Measurements from ENCODE around the gene PCNA. TPM values are rescaled to one million over a fixed set of nuclear protein-coding genes. Genes with fewer than 3 reads are reported as not detected.
"Not testable (repeated sequence)": the region's sequence is repeated elsewhere in the genome, so short reads cannot be mapped to it uniquely, and the experiment has no call there.

Gene PCNA
- total and polyA plus RNA-seq, 10 of the 15 experiments (the other 5 are each of a cell fraction or from before 2014, with no cell fraction given), result 389 to 694 (median 540) TPM

DNA sequence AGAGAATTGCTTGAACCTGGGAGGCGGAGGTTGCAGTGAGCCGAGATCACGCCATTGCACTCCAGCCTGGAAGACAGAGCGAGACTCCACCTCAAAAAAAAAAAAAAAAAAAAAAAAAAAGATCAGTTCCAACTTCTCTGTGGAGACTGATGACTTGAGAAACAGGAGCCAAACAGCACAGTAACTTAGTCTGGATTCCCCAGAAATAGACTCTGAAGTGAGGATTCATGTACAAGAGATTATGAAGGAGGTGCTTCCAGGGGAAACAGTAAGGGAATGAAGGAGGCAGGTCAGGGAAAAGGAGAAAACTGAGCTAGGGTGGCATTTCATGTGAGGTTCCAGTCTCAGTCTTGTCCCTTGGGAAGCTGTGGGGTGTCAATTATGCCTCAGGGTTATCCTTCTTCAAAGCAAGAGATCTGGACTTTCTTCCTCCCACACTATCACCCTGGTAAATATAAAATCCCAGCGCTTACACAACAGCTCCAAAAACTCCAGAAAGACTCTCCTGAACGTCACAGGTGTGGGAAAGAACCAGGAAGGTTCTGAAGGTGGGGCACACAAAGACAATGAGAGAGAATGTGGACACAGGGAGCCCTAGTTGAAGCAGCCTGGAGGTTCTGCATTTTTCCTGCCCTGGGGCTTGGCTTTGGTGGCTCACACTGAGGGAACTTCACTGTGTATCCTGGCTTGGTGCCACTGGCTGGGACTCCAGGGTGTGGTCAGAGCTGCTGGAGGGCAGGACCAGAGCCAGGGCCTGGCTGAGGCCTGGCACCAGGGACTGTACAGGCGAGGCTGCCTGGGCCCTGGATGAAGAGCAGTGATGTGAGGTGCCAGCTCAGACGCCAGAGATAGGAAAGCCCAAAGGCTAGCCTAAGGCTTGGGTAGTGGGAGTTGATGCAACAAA is 46.8 kb downstream of the PCNA start:
- CTCF ChIA-PET, result interaction anchor here (0.6 to 5.0 kb wide), 10 partner anchors 12 to 313 kb away, joined by 3 to 29 read pairs (median 3); no protein-coding TSS in a partner anchor
- in situ Hi-C loops (cut with MboI), result no loop called here

DNA sequence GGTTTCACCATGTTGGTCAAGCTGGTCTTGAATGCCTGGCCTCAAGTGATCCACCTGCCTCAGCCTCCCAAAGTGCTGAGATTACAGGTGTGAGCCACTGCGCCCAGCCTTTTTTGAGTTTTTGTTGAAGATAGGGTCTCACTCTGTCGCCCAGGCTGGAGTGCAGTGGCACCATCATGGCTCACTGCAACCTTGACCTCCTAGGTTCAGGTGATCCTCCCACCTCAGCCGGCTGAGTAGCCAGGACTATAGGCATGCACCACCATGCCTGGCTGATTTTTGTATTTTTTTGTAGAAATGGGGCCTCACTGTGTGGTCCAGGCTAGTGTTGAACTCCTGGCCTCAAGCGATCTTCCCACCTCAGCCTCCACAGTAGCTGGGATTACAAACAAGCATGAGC is 47.8 kb downstream of the PCNA start:
- in situ Hi-C loops (cut with MboI); H4K20me1 ChIP-seq (ENCODE audit: control insufficient read depth, insufficient read depth); BruUV-seq (replicated peaks); H3K9me3 ChIP-seq (replicated peaks; ENCODE audit: control insufficient read depth, insufficient read depth, low read length); intact Hi-C loops (cut with micrococcal nuclease; ENCODE audit: unreplicated experiment); H3K9ac ChIP-seq (ENCODE audit: control insufficient read depth, insufficient read depth, low read length); ATAC-seq; H3K27ac ChIP-seq (ENCODE audit: control insufficient read depth, insufficient read depth); H3K27me3 ChIP-seq (replicated peaks in 1 of 2; ENCODE audit: control insufficient read depth in 2 of 2, insufficient read depth in 2 of 2, low read length in 1 of 2); H3K79me2 ChIP-seq (ENCODE audit: control insufficient read depth, insufficient read depth, low read length); DNase-seq (ENCODE audit: low read depth, low spot score); FAIRE-seq; H3K4me2 ChIP-seq (ENCODE audit: control insufficient read depth, insufficient read depth); H2AFZ ChIP-seq (ENCODE audit: control insufficient read depth, low read depth, low read length); H3K4me3 ChIP-seq; H3K36me3 ChIP-seq (ENCODE audit: control insufficient read depth in 2 of 2, insufficient read depth in 2 of 2, low read length in 1 of 2): not testable (repeated sequence)
- ChIA-PET POLR2A (interaction anchor here (0.7 to 1.2 kb wide), 2 partner anchors 15 to 17 kb away, joined by 3 to 4 read pairs; no protein-coding TSS in a partner anchor), CTCF (interaction anchor here (0.6 kb wide), 1 partner anchor 312 kb away, joined by 3 read pairs; no protein-coding TSS in a partner anchor), RAD21 (ENCODE audit: unreplicated experiment) (interaction anchor here (0.6 to 1.3 kb wide), 2 partner anchors 41 to 78 kb away, joined by 4 to 5 read pairs; no protein-coding TSS in a partner anchor), SMC1A (ENCODE audit: uncharacterized antibody, unreplicated experiment) (interaction anchor here (0.6 to 7.9 kb wide), 5 partner anchors 9 to 33 kb away, joined by 3 to 83 read pairs (median 15); no protein-coding TSS in a partner anchor)
- peaks cover 15% of the 10 kb centered on the region for H3K4me1 ChIP-seq (ENCODE audit: control insufficient read depth, insufficient read depth, low read length)
- 79% methylated on average over 4 of the region's 4 CpGs for WGBS (ENCODE audit: insufficient coverage, insufficient replicate concordance, low lambda C conversion rate, missing lambda C conversion rate)

More for the DNA sequence above, 46.8 kb downstream of the PCNA start:
- ATAC-seq (peak; percentile 2; the same call in 1 of the 3 replicates), FAIRE-seq (no peak), DNase-seq (ENCODE audit: low read depth, low spot score) (no peak)
- intact Hi-C loops (cut with micrococcal nuclease; ENCODE audit: unreplicated experiment), result no loop called here
- H4K20me1 ChIP-seq (ENCODE audit: control insufficient read depth, insufficient read depth), result no peaks in the 10 kb centered on the region
- H3K4me2 ChIP-seq (ENCODE audit: control insufficient read depth, insufficient read depth), result no peak overlapping the region
- peaks cover 22% of the 10 kb centered on the region for H3K4me1 ChIP-seq (ENCODE audit: control insufficient read depth, insufficient read depth, low read length)
- no peaks in the 10 kb centered on the region; a peak in 1 of 4 replicates for H3K27me3 ChIP-seq (replicated peaks in 1 of 2; ENCODE audit: control insufficient read depth in 2 of 2, insufficient read depth in 2 of 2, low read length in 1 of 2)
- no TSS peak for BruUV-seq (replicated peaks)
- ChIA-PET RAD21 (ENCODE audit: unreplicated experiment) (interaction anchor here (0.8 to 2.8 kb wide), 20 partner anchors 10 to 259 kb away, joined by 3 to 21 read pairs (median 4); partner anchors contain the start of genes CDS2 and PCNA), SMC1A (ENCODE audit: uncharacterized antibody, unreplicated experiment) (interaction anchor here (0.8 to 7.9 kb wide), 19 partner anchors 8 to 115 kb away, joined by 3 to 83 read pairs (median 6); no protein-coding TSS in a partner anchor), POLR2A (interaction anchor here (0.6 to 3.1 kb wide), 13 partner anchors 14 to 1178 kb away, joined by 3 to 27 read pairs (median 5); no protein-coding TSS in a partner anchor)
- no peak overlapping the region for H3K9ac ChIP-seq (ENCODE audit: control insufficient read depth, insufficient read depth, low read length)
- no peaks in the 10 kb centered on the region for H3K36me3 ChIP-seq (ENCODE audit: control insufficient read depth in 2 of 2, insufficient read depth in 2 of 2, low read length in 1 of 2)
- no peak overlapping the region for H3K4me3 ChIP-seq
- H2AFZ ChIP-seq (ENCODE audit: control insufficient read depth, low read depth, low read length), result no peak overlapping the region
- TF ChIP-seq PAX5 (IDR thresholded peaks at IDR 0.05; ENCODE audit: borderline replicate concordance, low read depth, low read length) (no peak), HDGF (IDR thresholded peaks at IDR 0.05) (peak; percentile 14; the same call in 1 of the 2 replicates), RCOR1 (conservative IDR thresholded peaks at IDR 0.05; ENCODE audit: low read depth, low read length) (no peak), RAD21 (IDR thresholded peaks at IDR 0.05; ENCODE audit: insufficient read depth, low read depth, low read length) (no peak), GATAD2B (conservative IDR thresholded peaks at IDR 0.05; ENCODE audit: low read depth) (0 out of 2 replicates have a peak, but pooled peaks have one; percentile 21), TCF7 (IDR thresholded peaks at IDR 0.05; ENCODE audit: borderline replicate concordance) (no peak)
- H3K9me3 ChIP-seq (replicated peaks; ENCODE audit: control insufficient read depth, insufficient read depth, low read length), result no peaks in the 10 kb centered on the region; the same call in 2 of the 3 replicates
- 71% methylated on average over 6 of the region's 8 CpGs for WGBS (ENCODE audit: insufficient coverage, insufficient replicate concordance, low lambda C conversion rate, missing lambda C conversion rate)
- no peak overlapping the region for H3K27ac ChIP-seq (ENCODE audit: control insufficient read depth, insufficient read depth)
- no peaks in the 10 kb centered on the region for H3K79me2 ChIP-seq (ENCODE audit: control insufficient read depth, insufficient read depth, low read length)
